IPS-20b (cell line): ENCODE data around the gene KCTD14.
"Not testable (repeated sequence)": the region's sequence is repeated elsewhere in the genome, so short reads cannot be mapped to it uniquely, and the experiment has no call there.

Experiments
- H3K27ac ChIP-seq: one replicate; pipeline ENCODE4 v1.5.1; 2013; ENCODE audit warnings: low read length
- H3K27me3 ChIP-seq: 2 replicates; pipeline ENCODE4 v1.6.1; 2013; ENCODE audit warnings: mild to moderate bottlenecking, low read length, inconsistent platforms; ENCODE audit not compliant: insufficient read depth
- H3K36me3 ChIP-seq: 2 replicates; pipeline ENCODE4 v1.6.1; 2013; ENCODE audit warnings: low read depth, mild to moderate bottlenecking, inconsistent platforms, low read length, moderate library complexity; ENCODE audit not compliant: insufficient read depth
- H3K4me1 ChIP-seq: 2 replicates; pipeline ENCODE4 v1.6.1; 2013; ENCODE audit warnings: mild to moderate bottlenecking, control low read depth, inconsistent platforms, low read length, moderate library complexity; ENCODE audit not compliant: insufficient read depth
- H3K4me3 ChIP-seq: 2 replicates; pipeline ENCODE4 v1.5.1; 2013; ENCODE audit warnings: mild to moderate bottlenecking, low read length, inconsistent platforms
- H3K9ac ChIP-seq: 2 replicates; pipeline ENCODE4 v1.6.1; 2013; ENCODE audit warnings: low read depth, mild to moderate bottlenecking, inconsistent platforms, low read length, moderate library complexity
- H3K9me3 ChIP-seq: 2 replicates; pipeline ENCODE4 v1.6.1; 2013; ENCODE audit warnings: mild to moderate bottlenecking, low read depth, low read length, inconsistent platforms; ENCODE audit not compliant: insufficient read depth

The KCTD14 gene

GRCh38 chr11:78014937-78015520 lies 8.0 kb downstream of the KCTD14 start:
- H3K9me3 ChIP-seq, H3K9ac ChIP-seq, H3K27me3 ChIP-seq, H3K27ac ChIP-seq, H3K4me1 ChIP-seq, H3K4me3 ChIP-seq: not testable (repeated sequence)
- H3K36me3 ChIP-seq, result peaks cover 23% of the 10 kb centered on the region

- H3K4me1 ChIP-seq, result no peaks in the 10 kb centered on the region
- no peak overlapping the region for H3K9ac ChIP-seq
These were observed 11.8 kb downstream of the KCTD14 start for GRCh38 chr11:78011301-78011700.

GRCh38 chr11:78010755-78011154 lies 12.3 kb downstream of the KCTD14 start:
- H3K27ac ChIP-seq, result no peak overlapping the region
- no peaks in the 10 kb centered on the region for H3K9me3 ChIP-seq
- H3K36me3 ChIP-seq, result peaks cover 6% of the 10 kb centered on the region; the same call in 1 of the 2 replicates
- H3K4me1 ChIP-seq, result no peaks in the 10 kb centered on the region
- no peaks in the 10 kb centered on the region for H3K27me3 ChIP-seq
- no peak overlapping the region for H3K9ac ChIP-seq
- no peak overlapping the region for H3K4me3 ChIP-seq

More at GRCh38 chr11:78011301-78011700, 11.8 kb downstream of the KCTD14 start:
- no peaks in the 10 kb centered on the region for H3K27me3 ChIP-seq
- no peak overlapping the region for H3K4me3 ChIP-seq
- H3K36me3 ChIP-seq, result peaks cover 11% of the 10 kb centered on the region
- no peak overlapping the region for H3K27ac ChIP-seq
- H3K9me3 ChIP-seq, result no peaks in the 10 kb centered on the region

- no peak overlapping the region for H3K9ac ChIP-seq
- H3K27me3 ChIP-seq, result no peaks in the 10 kb centered on the region
- H3K27ac ChIP-seq, result no peak overlapping the region
- no peaks in the 10 kb centered on the region for H3K4me1 ChIP-seq
- H3K9me3 ChIP-seq, result no peaks in the 10 kb centered on the region
- no peak overlapping the region for H3K4me3 ChIP-seq
- peaks cover 1% of the 10 kb centered on the region; the same call in 1 of the 2 replicates for H3K36me3 ChIP-seq
These were observed 12.8 kb downstream of the KCTD14 start for GRCh38 chr11:78010304-78010703.

- Histone ChIP-seq H3K27me3 (no peaks in the 10 kb centered on the region), H3K9ac (no peak overlapping the region), H3K4me3 (no peak overlapping the region), H3K9me3 (no peaks in the 10 kb centered on the region), H3K27ac (no peak overlapping the region), H3K36me3 (no peaks in the 10 kb centered on the region), H3K4me1 (no peaks in the 10 kb centered on the region)
These were observed 14.0 kb downstream of the KCTD14 start for GRCh38 chr11:78009062-78009461.

- peaks cover under 1% of the 10 kb centered on the region; the same call in 1 of the 2 replicates for H3K4me1 ChIP-seq
- H3K27ac ChIP-seq, result no peak overlapping the region
- H3K27me3 ChIP-seq, result no peaks in the 10 kb centered on the region
- H3K4me3 ChIP-seq, result no peak overlapping the region
- no peaks in the 10 kb centered on the region for H3K36me3 ChIP-seq
- no peaks in the 10 kb centered on the region for H3K9me3 ChIP-seq
- no peak overlapping the region for H3K9ac ChIP-seq
These were observed 22.9 kb downstream of the KCTD14 start for GRCh38 chr11:78000193-78000592.

GRCh38 chr11:77999446-78000030 lies 23.5 kb downstream of the KCTD14 start:
- peaks cover 3% of the 10 kb centered on the region; the same call in 1 of the 2 replicates for H3K4me1 ChIP-seq
- no peaks in the 10 kb centered on the region for H3K9me3 ChIP-seq
- H3K36me3 ChIP-seq, result no peaks in the 10 kb centered on the region
- no peak overlapping the region for H3K27ac ChIP-seq
- H3K9ac ChIP-seq, result no peak overlapping the region
- no peak overlapping the region for H3K4me3 ChIP-seq
- H3K27me3 ChIP-seq, result no peaks in the 10 kb centered on the region

- H3K36me3 ChIP-seq, result peaks cover 13% of the 10 kb centered on the region
- H3K9me3 ChIP-seq, result no peaks in the 10 kb centered on the region
- peak within 1 kb of the TSS; percentile 83 for H3K27ac ChIP-seq
These were observed 28.4 kb downstream of the KCTD14 start, which contains the start of gene INTS4 for GRCh38 chr11:77994434-77995362. Gene INTS4, minus strand, starts transcription at chr11:77994668. Its CDS starts 25 bp downstream, at chr11:77994643.

GRCh38 chr11:77993902-77994301 lies 29.2 kb downstream of the KCTD14 start:
- no peaks in the 10 kb centered on the region for H3K27me3 ChIP-seq
- no peak overlapping the region for H3K27ac ChIP-seq
- peak overlapping the region; percentile 93 for H3K4me3 ChIP-seq
- H3K36me3 ChIP-seq, result peaks cover 18% of the 10 kb centered on the region
- no peaks in the 10 kb centered on the region for H3K9me3 ChIP-seq
- peak overlapping the region; percentile 91 for H3K9ac ChIP-seq
- H3K4me1 ChIP-seq, result peaks cover 5% of the 10 kb centered on the region; the same call in 1 of the 2 replicates

More at GRCh38 chr11:77994434-77995362, 28.4 kb downstream of the KCTD14 start, which contains the start of gene INTS4:
- H3K4me1 ChIP-seq, result peaks cover 5% of the 10 kb centered on the region; the same call in 1 of the 2 replicates
- H3K9ac ChIP-seq, result peak within 1 kb of the TSS; percentile 91
- H3K4me3 ChIP-seq, result peak within 1 kb of the TSS; percentile 93
- no peaks in the 10 kb centered on the region for H3K27me3 ChIP-seq

GRCh38 chr11:77990981-77991380 lies 32.1 kb downstream of the KCTD14 start:
- Histone ChIP-seq H3K9me3 (no peaks in the 10 kb centered on the region), H3K27me3 (no peaks in the 10 kb centered on the region), H3K4me3 (no peak overlapping the region), H3K9ac (no peak overlapping the region), H3K36me3 (peaks cover 37% of the 10 kb centered on the region), H3K4me1 (peaks cover 5% of the 10 kb centered on the region; the same call in 1 of the 2 replicates), H3K27ac (no peak overlapping the region)

- H3K4me1 ChIP-seq, H3K27ac ChIP-seq, H3K9ac ChIP-seq, H3K27me3 ChIP-seq, H3K9me3 ChIP-seq, H3K4me3 ChIP-seq: not testable (repeated sequence)
- H3K36me3 ChIP-seq, result peaks cover 44% of the 10 kb centered on the region
These were observed 36.6 kb downstream of the KCTD14 start for GRCh38 chr11:77986456-77986855.
